GM19043 (cell line): Measurements from ENCODE around the gene ATP10A.

Source experiments
- ATAC-seq: cut with Tn5 transposase; IDR thresholded peaks from one replicate; pipeline ENCODE4 v1.9.1; 2021; ENCODE audit warnings: low read depth; ENCODE audit not compliant: unreplicated experiment

Gene ATP10A

GRCh38 chr15:25797936-25798901, 64.9 kb downstream of the ATP10A start:
- ATAC-seq, result no peak

GRCh38 chr15:25797511-25797935, 65.6 kb downstream of the ATP10A start:
- no peak for ATAC-seq

- no peak for ATAC-seq
These were observed 66.1 kb downstream of the ATP10A start for GRCh38 chr15:25797035-25797434.

GRCh38 chr15:25796395-25796794, 66.7 kb downstream of the ATP10A start:
- ATAC-seq, result no peak

- ATAC-seq, result no peak
These were observed 67.4 kb downstream of the ATP10A start for GRCh38 chr15:25795712-25796111.

- ATAC-seq, result no peak
These were observed 68.1 kb downstream of the ATP10A start for GRCh38 chr15:25795061-25795460.

GRCh38 chr15:25793354-25794050, 69.6 kb downstream of the ATP10A start:
- ATAC-seq, result peak; percentile 72

GRCh38 chr15:25792128-25792527, 71.0 kb downstream of the ATP10A start:
- ATAC-seq, result no peak

- ATAC-seq, result no peak
These were observed 73.0 kb downstream of the ATP10A start for GRCh38 chr15:25790000-25790660.

- ATAC-seq, result no peak
These were observed 73.5 kb downstream of the ATP10A start for GRCh38 chr15:25789616-25789999.

GRCh38 chr15:25789211-25789610, 73.9 kb downstream of the ATP10A start:
- ATAC-seq, result no peak

GRCh38 chr15:25787855-25788520, 75.1 kb downstream of the ATP10A start:
- no peak for ATAC-seq

GRCh38 chr15:25787381-25787780, 75.7 kb downstream of the ATP10A start:
- ATAC-seq, result no peak

GRCh38 chr15:25786040-25786439, 77.1 kb downstream of the ATP10A start:
- ATAC-seq, result no peak

GRCh38 chr15:25785641-25786025, 77.5 kb downstream of the ATP10A start:
- no peak for ATAC-seq

- ATAC-seq, result no peak
These were observed 78.1 kb downstream of the ATP10A start for GRCh38 chr15:25784876-25785640.

GRCh38 chr15:25783607-25784540, 79.3 kb downstream of the ATP10A start:
- ATAC-seq, result no peak

GRCh38 chr15:25783134-25783533, 80.0 kb downstream of the ATP10A start:
- no peak for ATAC-seq
